A549 treated with CpdA at 1 μM for 4 hours (cell line): ENCODE results near the gene AMER1. TPM values are rescaled to one million over a fixed set of nuclear protein-coding genes. Genes with fewer than 3 reads are reported as not detected.

Source experiments
- total RNA-seq: library from RNA; stranded (reverse); fragments of 200-300 nt; extraction: Qiagen RNA extraction; gene quantifications from 5 replicates; pipeline ENCODE4 v1.2.3, GENCODE V29; 2022; ENCODE audit warnings: low read depth

AMER1 gene
- 2.0 to 2.8 TPM (median 2.5 TPM) in 5 replicates for total RNA-seq

GRCh38 chrX:64205441-64205734, at the start of gene AMER1:
AMER1 (minus strand) TSS chrX:64205708; CDS start chrX:64193286, 12,422 bp downstream.

DNA sequence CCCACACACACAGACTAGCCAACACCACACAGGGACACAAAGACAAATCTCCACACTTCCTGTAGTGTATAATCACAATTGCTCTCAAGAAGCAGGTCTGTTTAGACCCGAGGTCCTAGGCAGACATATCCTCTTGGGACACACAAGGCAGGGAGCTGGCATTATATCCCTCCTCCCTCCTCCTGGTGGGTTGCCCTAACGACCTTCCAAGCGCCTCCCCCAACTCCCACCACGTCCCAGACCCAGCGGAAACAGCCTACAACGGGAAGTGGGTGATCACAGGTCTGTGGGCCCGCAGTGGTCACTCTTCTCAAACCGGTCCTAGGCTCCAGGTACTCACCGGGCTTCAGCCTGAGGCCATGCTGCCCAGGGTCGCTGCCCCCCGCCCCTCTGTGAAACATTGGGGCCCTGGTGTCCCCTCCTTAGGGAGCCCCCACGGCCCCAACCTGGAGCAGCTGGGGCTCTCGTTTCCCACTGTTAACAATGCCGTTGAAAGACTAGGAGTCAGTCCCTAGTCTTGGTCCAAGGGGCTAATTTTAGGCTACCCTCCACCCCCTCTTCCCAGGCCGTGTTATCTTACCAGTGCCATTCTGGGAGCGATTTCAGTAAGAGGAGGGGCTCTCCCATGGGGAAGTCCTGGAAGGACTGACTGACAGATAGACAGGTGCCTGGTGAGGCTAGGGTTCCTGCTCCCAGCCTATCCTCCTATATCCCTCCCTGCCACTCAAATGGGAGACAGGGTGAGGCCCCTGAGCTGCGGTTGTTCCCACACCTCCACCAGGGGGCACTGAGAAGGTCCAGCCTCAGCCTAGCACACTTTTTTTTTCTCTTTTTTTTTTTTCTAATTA, 24.8 kb upstream of the AMER1 start, which contains the start of gene ASB12:
ASB12 (minus strand) TSS at position 485 of the 848 bp plus-strand sequence. CDS start 4,957 bp downstream, outside the sequence.

Other genes with a start within 250 kb of the AMER1 start
- gene ASB12, start 24.9 kb upstream of the AMER1 start, total RNA-seq, result 0.03 TPM in 1 of 5 replicates, not detected in the others
- gene MTMR8, start 189.7 kb upstream of the AMER1 start, total RNA-seq, result 0.31 to 0.79 TPM (median 0.46 TPM) in 5 replicates